ENCODE data around the gene CCNYL1.

GRCh38 chr2:207750345-207750744, 38.9 kb downstream of the CCNYL1 start:
- TF ChIP-seq CTCF (IDR thresholded peaks at IDR 0.05 in 8 of 11, conservative IDR thresholded peaks at IDR 0.05 in 3 of 11) (no peak), POLR2A (IDR thresholded peaks at IDR 0.05) (no peak)

Data from spleen (tissue), 7 donors.